Naive B cell (primary cell): ENCODE data around the gene CPNE4. TPM values are rescaled to one million over a fixed set of nuclear protein-coding genes. Genes with fewer than 3 reads are reported as not detected.

Experiments used
- ATAC-seq, 2 donors: fragments of 150-1000 bp; cut with Tn5 transposase; 2 replicates each; pipeline ENCODE4 v1.10.0; 2021; ENCODE audit warnings: low read depth in 2 of 2, mild to moderate bottlenecking in 2 of 2, moderate library complexity in 2 of 2
- DNase-seq: peaks from one replicate; pipeline ENCODE4 v3.0.0; 2022
- H3K27ac Mint-ChIP-seq, 6 donors: one replicate each; pipeline ENCODE4 v1.8.0; 2020 to 2022; ENCODE audit warnings: mild to moderate bottlenecking in 6 of 6, mixed read lengths in 6 of 6, moderate library complexity in 5 of 6, inconsistent platforms in 2 of 6
- H3K27me3 Mint-ChIP-seq, 3 donors: one replicate each; pipeline ENCODE4 v1.8.0; 2021 to 2022; ENCODE audit warnings: mixed read lengths in 3 of 3, mild to moderate bottlenecking in 1 of 3
- H3K36me3 Mint-ChIP-seq, 2 donors: one replicate each; pipeline ENCODE4 v1.8.0; 2020 to 2022; ENCODE audit warnings: mixed read lengths in 2 of 2, inconsistent platforms in 1 of 2, mild to moderate bottlenecking in 1 of 2
- H3K4me1 Mint-ChIP-seq, 3 donors: one replicate each; pipeline ENCODE4 v1.8.0; 2020 to 2022; ENCODE audit warnings: mixed read lengths in 3 of 3, inconsistent platforms in 1 of 3, mild to moderate bottlenecking in 1 of 3, moderate library complexity in 1 of 3
- H3K4me3 Mint-ChIP-seq, 8 donors: one replicate each; pipeline ENCODE4 v1.8.0; 2020 to 2022; ENCODE audit warnings: mild to moderate bottlenecking in 8 of 8, mixed read lengths in 8 of 8, moderate library complexity in 8 of 8, inconsistent platforms in 2 of 8
- H3K9me3 Mint-ChIP-seq, 7 donors: one replicate each; pipeline ENCODE4 v1.8.0; 2020 to 2022; ENCODE audit warnings: mixed read lengths in 7 of 7, mild to moderate bottlenecking in 5 of 7, inconsistent platforms in 2 of 7, moderate library complexity in 1 of 7
- polyA plus RNA-seq, 6 donors: library from polyadenylated mRNA; unstranded; fragments of 300-500 nt; fragmentation: Illumina TruSeq; gene quantifications; one replicate each; pipeline ENCODE4 v1.2.3, GENCODE V29; 2021; ENCODE audit warnings: low read depth in 6 of 6

CPNE4 gene
- polyA plus RNA-seq, 6 donors from 2014 or later = not detected

DNA sequence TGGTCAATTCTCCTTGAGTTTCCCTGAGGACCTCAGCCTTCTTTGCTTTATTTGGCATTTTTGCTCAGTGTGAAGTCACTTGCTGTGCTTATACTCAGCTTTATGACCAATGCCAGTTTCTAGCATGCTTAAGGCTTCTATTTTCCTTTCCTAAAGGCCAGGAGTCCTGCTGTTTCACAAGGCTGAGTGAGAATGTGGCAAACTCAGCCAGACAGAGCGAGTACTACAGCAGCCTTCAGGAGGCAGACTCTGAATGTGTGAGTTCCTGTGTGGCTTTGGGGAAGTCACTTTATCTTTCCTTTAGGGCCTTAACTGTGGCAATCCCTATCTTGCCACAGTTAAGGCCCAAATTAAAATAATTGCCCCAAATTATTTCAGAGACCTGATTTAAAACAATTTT is 318.8 kb downstream of the CPNE4 start:
- no peak for ATAC-seq

DNA sequence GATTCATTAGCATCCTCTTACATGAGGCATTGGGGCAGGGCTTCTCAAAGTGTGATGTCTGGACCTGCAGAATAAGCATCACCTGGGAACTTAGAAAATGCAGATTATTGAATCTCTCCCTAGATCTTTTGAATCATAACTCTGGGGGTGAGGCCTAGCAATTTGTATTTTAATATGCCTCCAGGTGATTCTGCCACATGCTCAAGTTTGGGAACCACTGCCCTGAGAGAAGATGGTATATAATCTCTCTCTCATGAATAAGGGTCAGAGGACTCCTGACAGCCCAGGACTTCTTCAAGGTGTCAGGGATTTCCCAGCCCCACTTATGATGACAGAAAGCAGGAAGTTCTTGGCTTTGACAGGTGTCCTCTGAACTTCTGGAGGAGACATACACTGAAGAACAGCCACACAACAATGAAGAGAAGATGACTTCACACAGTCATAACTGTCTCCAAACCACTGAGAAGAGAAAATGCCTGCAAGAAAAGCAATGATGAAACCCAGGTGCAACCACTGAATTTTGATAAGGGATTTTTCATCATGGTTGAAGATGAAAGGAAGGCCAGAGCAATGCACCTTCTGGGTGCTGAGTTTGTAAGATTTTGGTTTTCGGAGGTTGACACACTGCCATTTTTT is 320.1 kb downstream of the CPNE4 start:
- Mint-ChIP-seq H3K36me3 (no peaks in the 10 kb centered on the region), H3K27me3 (peaks cover 0 to 7% (median 5%) of the 10 kb centered on the region in 3 donors), H3K27ac (no peak overlapping the region), H3K9me3 (no peaks in the 10 kb centered on the region), H3K4me3 (no peak overlapping the region), H3K4me1 (no peaks in the 10 kb centered on the region)
- ATAC-seq (no peak), DNase-seq (no peak)

More for the DNA sequence above, 318.8 kb downstream of the CPNE4 start:
- Mint-ChIP-seq H3K27me3 (peaks cover 0 to 8% (median 5%) of the 10 kb centered on the region in 3 donors), H3K36me3 (no peaks in the 10 kb centered on the region), H3K4me1 (no peaks in the 10 kb centered on the region), H3K4me3 (no peak overlapping the region), H3K9me3 (no peaks in the 10 kb centered on the region), H3K27ac (no peak overlapping the region)
- no peak for DNase-seq

DNA sequence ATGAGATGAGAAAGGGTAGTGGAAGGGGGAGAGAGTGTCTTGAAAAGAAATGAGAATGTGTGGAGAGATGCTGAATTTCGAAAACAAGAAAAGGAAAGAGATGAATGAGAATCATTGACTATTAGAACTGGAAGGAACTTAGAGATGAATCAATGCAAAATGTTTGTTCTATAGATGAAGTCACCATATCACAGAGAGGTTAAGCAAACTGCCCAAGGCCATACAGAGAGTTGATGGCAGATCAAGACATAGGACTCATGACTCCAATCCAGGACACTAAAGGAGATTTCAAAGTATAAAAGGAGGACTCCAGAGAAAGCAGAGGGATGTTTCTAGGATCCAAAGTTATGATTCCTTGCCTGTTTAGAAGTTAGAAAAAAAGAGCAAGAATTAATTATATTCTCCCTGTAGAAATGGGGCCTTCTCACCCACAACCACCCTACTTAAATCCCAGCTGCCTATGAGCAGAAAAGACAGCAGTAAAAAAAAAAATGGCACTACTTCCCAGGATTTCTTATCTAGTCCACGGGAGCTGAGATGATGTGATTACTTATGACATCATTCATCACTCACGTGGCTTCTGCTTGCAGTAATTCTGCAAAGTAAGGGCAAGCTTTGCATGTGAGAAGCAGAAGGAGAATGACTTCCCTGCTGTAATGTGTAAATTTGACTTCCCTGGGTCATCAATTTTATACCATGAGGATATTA is 321.2 kb downstream of the CPNE4 start:
- Mint-ChIP-seq H3K4me1 (no peaks in the 10 kb centered on the region), H3K4me3 (no peak overlapping the region), H3K36me3 (no peaks in the 10 kb centered on the region), H3K9me3 (no peaks in the 10 kb centered on the region), H3K27ac (no peak overlapping the region), H3K27me3 (peaks cover 0 to 5% (median under 1%) of the 10 kb centered on the region in 3 donors)
- DNase-seq (no peak), ATAC-seq (no peak)

DNA sequence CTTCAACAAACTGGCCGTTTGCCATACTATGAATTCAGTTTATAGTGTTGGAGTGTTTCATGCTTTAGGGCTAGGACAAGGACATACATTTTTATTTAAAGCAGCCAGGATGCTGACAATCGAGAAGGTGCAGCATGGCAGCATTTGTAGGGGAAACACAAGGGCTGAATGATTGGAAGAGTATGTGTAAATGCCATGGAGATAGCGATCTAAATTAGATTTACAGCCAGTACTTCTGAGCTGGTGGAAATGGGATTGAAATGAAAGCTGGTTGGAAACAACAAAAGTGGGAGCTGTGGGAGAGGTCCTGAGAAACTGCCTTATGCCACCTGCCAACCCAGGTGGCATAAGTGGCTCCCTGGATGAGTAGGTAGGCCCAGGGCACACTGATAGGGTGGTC is 322.2 kb downstream of the CPNE4 start:
- Mint-ChIP-seq H3K9me3 (peaks cover 0 to 5% (median 0%) of the 10 kb centered on the region in 7 donors), H3K27ac (no peak overlapping the region), H3K27me3 (peaks cover 0 to 9% (median 0%) of the 10 kb centered on the region in 3 donors), H3K36me3 (no peaks in the 10 kb centered on the region), H3K4me1 (no peaks in the 10 kb centered on the region), H3K4me3 (no peak overlapping the region)
- DNase-seq (no peak), ATAC-seq (no peak)

DNA sequence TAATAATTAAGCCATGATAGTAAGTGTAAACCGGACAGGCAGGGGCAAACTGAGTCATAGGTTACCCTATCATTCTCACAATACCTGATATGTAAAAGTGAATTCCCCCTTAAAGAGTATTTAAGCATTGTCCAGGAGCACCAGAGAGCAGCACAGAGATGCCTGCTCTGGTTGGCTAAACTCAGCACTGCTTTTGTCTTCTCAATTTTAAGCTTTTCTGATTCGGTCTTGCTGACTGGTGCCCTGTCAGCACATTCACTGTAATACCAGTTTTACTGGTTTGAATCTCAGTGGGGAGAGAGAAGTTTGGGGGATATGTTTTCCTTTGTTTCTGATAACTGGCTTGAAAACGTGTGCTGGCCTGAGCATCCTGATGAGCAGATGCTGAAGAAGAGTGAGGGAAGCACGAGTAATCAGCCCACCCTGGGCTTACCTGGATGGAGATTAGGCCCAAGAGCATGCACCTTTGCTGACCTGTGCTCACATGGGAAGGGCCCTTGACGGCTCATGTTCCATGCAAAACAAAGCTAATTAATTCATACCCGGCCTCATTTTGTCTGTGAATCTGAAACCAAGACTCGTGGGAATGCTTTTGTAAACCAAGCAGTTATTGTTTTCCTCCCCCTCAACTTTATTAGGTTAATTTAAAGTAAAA is 323.6 kb downstream of the CPNE4 start:
- H3K27me3 Mint-ChIP-seq = peaks cover 0 to 10% (median 0%) of the 10 kb centered on the region in 3 donors
- ATAC-seq (no peak), DNase-seq (no peak)
- H3K27ac Mint-ChIP-seq = no peak overlapping the region
- H3K36me3 Mint-ChIP-seq = no peaks in the 10 kb centered on the region
- no peak overlapping the region for H3K4me3 Mint-ChIP-seq
- H3K4me1 Mint-ChIP-seq = no peaks in the 10 kb centered on the region
- H3K9me3 Mint-ChIP-seq = peaks cover 0 to 5% (median 0%) of the 10 kb centered on the region in 7 donors

DNA sequence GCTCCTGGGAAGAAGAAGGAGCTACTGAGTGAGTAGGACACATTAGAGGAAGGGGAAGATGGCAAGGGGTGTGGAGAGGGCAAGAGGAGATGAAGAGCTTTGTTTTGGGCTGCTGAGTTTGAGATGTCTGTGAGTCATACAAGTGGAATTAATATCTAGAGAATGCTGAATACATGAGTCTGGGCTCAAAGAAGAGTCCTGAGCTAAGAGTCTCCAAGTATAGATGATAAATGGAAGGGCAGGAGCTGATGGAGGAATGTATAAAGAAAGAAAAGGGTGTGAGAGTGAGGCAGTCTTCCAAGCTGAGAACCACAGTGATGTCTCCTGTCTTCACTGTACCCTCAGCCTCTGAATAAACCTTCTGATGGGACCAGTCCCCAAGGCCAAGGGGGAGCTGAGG is 326.6 kb downstream of the CPNE4 start:
- Mint-ChIP-seq H3K4me1 (no peaks in the 10 kb centered on the region), H3K4me3 (no peak overlapping the region), H3K27me3 (peaks cover 0 to 10% (median 0%) of the 10 kb centered on the region in 3 donors), H3K9me3 (peaks cover 0 to 8% (median 0%) of the 10 kb centered on the region in 7 donors), H3K36me3 (no peaks in the 10 kb centered on the region), H3K27ac (no peak overlapping the region)
- ATAC-seq (no peak), DNase-seq (no peak)

DNA sequence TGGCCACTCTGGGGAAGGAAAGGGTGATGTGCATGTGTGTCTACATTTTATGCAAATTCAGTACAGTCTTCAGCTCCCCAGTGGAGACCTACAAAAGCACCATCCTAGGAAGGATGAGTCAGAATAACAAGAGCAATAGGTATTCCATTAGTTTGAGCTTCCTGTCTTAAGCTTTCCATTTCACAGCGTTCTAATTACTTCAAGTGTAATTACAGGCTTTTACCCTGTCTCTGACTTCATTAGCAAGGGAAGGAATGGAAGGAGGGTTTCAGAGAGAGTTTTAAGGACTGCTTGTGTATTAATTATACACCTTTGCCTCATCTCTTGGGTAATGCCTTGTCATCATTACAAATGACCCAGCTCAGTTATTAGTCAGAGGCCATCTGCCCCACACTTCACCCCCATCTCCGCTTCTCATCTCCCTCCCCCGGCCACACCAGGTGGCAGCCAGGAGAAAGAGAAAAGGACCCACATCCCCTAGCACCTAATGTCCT is 329.2 kb downstream of the CPNE4 start:
- Mint-ChIP-seq H3K27ac (no peak overlapping the region), H3K4me1 (no peaks in the 10 kb centered on the region), H3K4me3 (no peak overlapping the region), H3K9me3 (peaks cover 0 to 10% (median 0%) of the 10 kb centered on the region in 7 donors), H3K36me3 (no peaks in the 10 kb centered on the region), H3K27me3 (peaks cover 0 to 10% (median 0%) of the 10 kb centered on the region in 3 donors)
- ATAC-seq (no peak), DNase-seq (no peak)

DNA sequence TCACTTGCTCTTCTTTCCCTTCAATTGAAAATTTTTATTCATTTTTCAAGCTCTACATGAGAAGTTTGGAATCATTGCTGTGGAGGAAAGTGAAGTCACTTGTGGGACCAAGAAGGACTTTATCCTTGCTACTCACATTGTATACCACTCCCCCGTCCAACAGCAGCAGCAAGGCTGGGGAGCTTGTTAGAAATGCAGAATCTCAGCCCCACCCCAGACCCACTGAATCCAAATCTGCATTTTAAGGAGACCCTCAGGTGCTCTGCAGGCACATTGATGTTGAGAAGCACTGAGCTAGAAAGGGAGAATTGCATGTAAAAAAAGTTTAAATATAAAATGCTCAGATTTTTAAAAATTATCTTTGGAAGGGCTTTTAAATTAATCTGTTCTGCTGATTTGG is 329.7 kb downstream of the CPNE4 start:
- peaks cover 0 to 10% (median 0%) of the 10 kb centered on the region in 3 donors for H3K27me3 Mint-ChIP-seq
- ATAC-seq (no peak), DNase-seq (no peak)
- no peaks in the 10 kb centered on the region for H3K36me3 Mint-ChIP-seq
- H3K4me1 Mint-ChIP-seq = no peaks in the 10 kb centered on the region
- peaks cover 0 to 10% (median 2%) of the 10 kb centered on the region in 7 donors for H3K9me3 Mint-ChIP-seq
- H3K27ac Mint-ChIP-seq = no peak overlapping the region
- no peak overlapping the region for H3K4me3 Mint-ChIP-seq

DNA sequence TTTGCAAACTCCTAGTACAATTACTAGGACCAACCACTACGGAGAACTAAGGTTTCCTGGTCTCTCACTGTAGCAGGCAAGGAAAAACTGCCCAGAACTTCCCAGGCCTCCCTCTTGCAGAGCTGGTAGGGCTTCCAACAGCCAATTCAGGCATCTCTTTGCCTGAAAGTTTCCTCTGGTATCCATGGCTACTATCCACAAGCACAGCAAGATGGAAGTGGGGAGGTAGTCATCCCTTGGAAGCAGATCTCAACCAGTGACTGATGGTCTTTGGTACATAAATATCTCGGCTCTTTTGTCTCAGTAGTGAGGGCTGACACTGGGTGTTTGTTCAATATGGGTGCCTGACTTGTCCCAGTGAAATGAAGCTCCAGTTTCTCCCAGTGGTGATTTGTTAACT is 330.7 kb downstream of the CPNE4 start:
- DNase-seq (no peak), ATAC-seq (no peak)
- H3K4me3 Mint-ChIP-seq = no peak overlapping the region
- H3K27ac Mint-ChIP-seq = no peak overlapping the region
- H3K9me3 Mint-ChIP-seq = peaks cover 0 to 10% (median 2%) of the 10 kb centered on the region in 7 donors
- no peaks in the 10 kb centered on the region for H3K36me3 Mint-ChIP-seq
- no peaks in the 10 kb centered on the region for H3K4me1 Mint-ChIP-seq
- H3K27me3 Mint-ChIP-seq = peaks cover 0 to 10% (median under 1%) of the 10 kb centered on the region in 3 donors

DNA sequence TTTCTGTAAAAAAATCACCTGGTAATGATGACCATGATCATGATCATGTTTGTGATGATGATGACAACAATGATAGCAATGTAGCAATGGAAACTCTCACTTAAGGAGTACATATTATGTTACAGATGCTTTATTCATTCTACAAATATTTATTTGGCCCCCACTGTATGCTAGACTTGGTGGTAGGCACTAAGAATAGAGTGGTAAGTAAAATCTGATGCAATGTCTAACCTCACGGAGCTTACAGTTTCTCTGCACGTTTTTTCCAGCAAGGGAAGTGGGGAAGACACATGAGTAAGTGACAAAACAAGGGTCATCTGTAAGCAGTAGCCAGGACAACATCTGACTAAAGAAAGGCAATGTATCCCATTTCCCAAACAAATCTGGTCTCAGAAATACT is 332.7 kb downstream of the CPNE4 start:
- H3K4me3 Mint-ChIP-seq = no peak overlapping the region
- H3K9me3 Mint-ChIP-seq = peaks cover 0 to 5% (median 4%) of the 10 kb centered on the region in 7 donors

DNA sequence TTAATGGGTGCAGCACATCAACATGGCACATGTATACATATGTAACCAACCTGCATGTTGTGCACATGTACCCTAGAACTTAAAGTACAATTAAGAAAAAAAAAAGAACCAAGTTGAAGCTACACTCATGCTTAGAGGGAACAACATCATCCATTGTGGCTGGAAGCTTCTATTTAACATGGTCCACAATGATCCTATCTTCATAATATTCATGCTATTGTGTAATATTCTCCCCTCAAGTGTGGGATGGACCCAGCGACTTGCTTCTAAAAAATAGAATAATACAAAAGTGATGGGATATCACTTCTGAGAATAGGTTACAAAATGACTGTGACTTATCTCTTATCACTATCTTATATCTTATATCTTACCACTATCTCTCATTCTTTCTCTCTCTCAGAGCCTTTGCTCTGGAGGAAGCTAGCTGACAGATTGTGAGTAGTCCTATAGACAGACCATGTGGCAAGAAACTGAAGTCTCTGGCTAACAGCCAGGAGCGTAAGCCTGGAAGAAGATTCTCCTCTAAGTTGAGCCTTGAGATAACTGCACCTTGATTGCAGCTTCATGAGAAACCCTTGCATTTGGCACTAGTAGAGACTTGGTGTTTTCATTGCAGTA is 333.6 kb downstream of the CPNE4 start:
- H3K36me3 Mint-ChIP-seq = no peaks in the 10 kb centered on the region
- DNase-seq = no peak
- no peak overlapping the region for H3K4me3 Mint-ChIP-seq
- H3K9me3 Mint-ChIP-seq = peaks cover 0 to 5% (median 4%) of the 10 kb centered on the region in 7 donors
- H3K27me3 Mint-ChIP-seq = peaks cover 0 to 3% (median 0%) of the 10 kb centered on the region in 3 donors
- no peak for ATAC-seq
- H3K4me1 Mint-ChIP-seq = no peaks in the 10 kb centered on the region
- no peak overlapping the region for H3K27ac Mint-ChIP-seq

More for the DNA sequence above, 332.7 kb downstream of the CPNE4 start:
- H3K27ac Mint-ChIP-seq = no peak overlapping the region
- H3K27me3 Mint-ChIP-seq = peaks cover 0 to 3% (median 0%) of the 10 kb centered on the region in 3 donors
- no peak for DNase-seq
- ATAC-seq = no peak
- H3K36me3 Mint-ChIP-seq = no peaks in the 10 kb centered on the region
- H3K4me1 Mint-ChIP-seq = no peaks in the 10 kb centered on the region

DNA sequence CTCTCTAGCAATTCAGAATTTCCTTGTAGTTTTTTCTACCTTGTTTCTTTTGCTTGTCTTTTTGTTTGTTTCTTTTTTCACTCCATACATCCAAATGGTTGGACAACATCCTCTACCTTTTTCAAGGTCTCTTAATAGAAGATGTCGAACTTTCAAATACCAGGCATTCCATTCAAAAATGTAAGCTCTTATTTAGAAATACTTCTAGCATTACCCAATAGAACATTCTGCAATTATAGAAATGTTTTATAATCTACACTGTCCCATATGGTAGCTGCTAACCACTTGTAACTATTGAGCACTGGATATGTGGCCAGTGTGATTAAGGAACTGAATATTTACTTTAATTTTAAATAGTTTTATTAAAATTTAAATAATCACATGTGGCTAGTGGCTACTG is 335.8 kb downstream of the CPNE4 start:
- ATAC-seq (no peak), DNase-seq (no peak)
- Mint-ChIP-seq H3K4me1 (no peaks in the 10 kb centered on the region), H3K27ac (no peak overlapping the region), H3K36me3 (no peaks in the 10 kb centered on the region), H3K27me3 (peaks cover 0 to 3% (median 0%) of the 10 kb centered on the region in 3 donors), H3K9me3 (peaks cover 0 to 5% (median 2%) of the 10 kb centered on the region in 7 donors), H3K4me3 (no peak overlapping the region)

DNA sequence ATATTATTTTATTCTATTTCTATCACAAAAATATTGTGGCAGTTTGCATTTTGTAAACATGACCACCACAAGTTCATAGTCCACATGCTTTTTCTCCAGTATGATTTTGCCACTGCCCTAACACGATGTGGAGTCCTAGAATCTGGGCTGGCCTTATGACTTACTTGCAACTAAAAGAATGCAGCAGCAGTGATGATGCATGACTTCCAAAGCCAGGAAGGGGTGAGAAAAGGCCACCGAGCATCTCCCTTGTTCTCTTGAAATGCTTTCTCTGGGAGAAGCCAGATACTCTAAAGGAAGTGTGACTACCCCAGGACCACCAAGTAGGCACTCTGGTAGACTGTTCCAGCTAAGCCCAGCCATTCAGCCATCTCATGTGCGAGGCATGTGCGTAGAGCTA is 340.4 kb downstream of the CPNE4 start:
- Mint-ChIP-seq H3K4me3 (no peak overlapping the region), H3K4me1 (no peaks in the 10 kb centered on the region), H3K27ac (no peak overlapping the region), H3K36me3 (no peaks in the 10 kb centered on the region), H3K27me3 (peaks cover 0 to 3% (median 0%) of the 10 kb centered on the region in 3 donors), H3K9me3 (peaks cover 0 to 4% (median 0%) of the 10 kb centered on the region in 7 donors)
- no peak for DNase-seq
- ATAC-seq = no peak
